Ovary (tissue), 3 donors: ENCODE results near the gene NR2F2.

ENCODE experiments used
- EP300 ChIP-seq: sonication (generic); formaldehyde crosslinking; IDR thresholded peaks from one replicate; pipeline ENCODE4 v1.6.1; 2017; ENCODE audit warnings: antibody characterized with exemption
- POLR2A ChIP-seq: fragments of 450-650 bp; IDR thresholded peaks from one replicate; pipeline ENCODE4 v1.6.1; 2017; ENCODE audit warnings: antibody characterized with exemption, mild to moderate bottlenecking, moderate library complexity
- TF ChIP-seq, protein P1 (sequence below), 3 donors: fragments of 450-650 bp in 2 of 3; fragments of 200-600 bp in 1 of 3; IDR thresholded peaks; one replicate each; pipeline versions ENCODE4 v1.5.1 to v1.8.0; 2016 to 2022; ENCODE audit warnings: antibody characterized with exemption in 3 of 3, mild to moderate bottlenecking in 1 of 3
- donor health status: DM: no; HTN: no; CAD: no.

- TF ChIP-seq POLR2A (no peak), EP300 (no peak)
- TF ChIP-seq, protein P1, sequence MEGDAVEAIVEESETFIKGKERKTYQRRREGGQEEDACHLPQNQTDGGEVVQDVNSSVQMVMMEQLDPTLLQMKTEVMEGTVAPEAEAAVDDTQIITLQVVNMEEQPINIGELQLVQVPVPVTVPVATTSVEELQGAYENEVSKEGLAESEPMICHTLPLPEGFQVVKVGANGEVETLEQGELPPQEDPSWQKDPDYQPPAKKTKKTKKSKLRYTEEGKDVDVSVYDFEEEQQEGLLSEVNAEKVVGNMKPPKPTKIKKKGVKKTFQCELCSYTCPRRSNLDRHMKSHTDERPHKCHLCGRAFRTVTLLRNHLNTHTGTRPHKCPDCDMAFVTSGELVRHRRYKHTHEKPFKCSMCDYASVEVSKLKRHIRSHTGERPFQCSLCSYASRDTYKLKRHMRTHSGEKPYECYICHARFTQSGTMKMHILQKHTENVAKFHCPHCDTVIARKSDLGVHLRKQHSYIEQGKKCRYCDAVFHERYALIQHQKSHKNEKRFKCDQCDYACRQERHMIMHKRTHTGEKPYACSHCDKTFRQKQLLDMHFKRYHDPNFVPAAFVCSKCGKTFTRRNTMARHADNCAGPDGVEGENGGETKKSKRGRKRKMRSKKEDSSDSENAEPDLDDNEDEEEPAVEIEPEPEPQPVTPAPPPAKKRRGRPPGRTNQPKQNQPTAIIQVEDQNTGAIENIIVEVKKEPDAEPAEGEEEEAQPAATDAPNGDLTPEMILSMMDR (IDR thresholded peaks at IDR 0.05): no peak
These were observed 32.7 kb upstream of the NR2F2 start for GRCh38 chr15:96297783-96298182.
